Immature natural killer cell (primary cell): ENCODE results near the gene DPT. TPM values are rescaled to one million over a fixed set of nuclear protein-coding genes. Genes with fewer than 3 reads are reported as not detected.

Source experiments
- DNase-seq, 3 donors: peaks; one replicate each; pipeline ENCODE4 v3.0.0; 2022; ENCODE audit warnings: mixed read lengths in 1 of 3
- H3K27ac Mint-ChIP-seq, 6 donors: one replicate each; pipeline ENCODE4 v1.8.0; 2020; ENCODE audit warnings: mixed read lengths in 6 of 6, mild to moderate bottlenecking in 5 of 6, inconsistent platforms in 4 of 6, moderate library complexity in 3 of 6
- H3K27me3 Mint-ChIP-seq, 3 donors: one replicate each; pipeline ENCODE4 v1.8.0; 2020 to 2021; ENCODE audit warnings: low read depth in 3 of 3, mild to moderate bottlenecking in 3 of 3, mixed read lengths in 3 of 3, moderate library complexity in 3 of 3, inconsistent platforms in 1 of 3
- H3K36me3 Mint-ChIP-seq, 3 donors: one replicate each; pipeline ENCODE4 v1.8.0; 2020; ENCODE audit warnings: mixed read lengths in 3 of 3, inconsistent platforms in 2 of 3, mild to moderate bottlenecking in 2 of 3
- H3K4me1 Mint-ChIP-seq, 2 donors: one replicate each; pipeline ENCODE4 v1.8.0; 2020; ENCODE audit warnings: inconsistent platforms in 2 of 2, mild to moderate bottlenecking in 2 of 2, mixed read lengths in 2 of 2, moderate library complexity in 1 of 2
- H3K4me3 Mint-ChIP-seq, 5 donors: one replicate each; pipeline ENCODE4 v1.8.0; 2020; ENCODE audit warnings: mild to moderate bottlenecking in 5 of 5, mixed read lengths in 5 of 5, inconsistent platforms in 3 of 5, moderate library complexity in 3 of 5
- H3K9me3 Mint-ChIP-seq, 6 donors: one replicate each; pipeline ENCODE4 v1.8.0; 2020; ENCODE audit warnings: mild to moderate bottlenecking in 6 of 6, mixed read lengths in 6 of 6, inconsistent platforms in 4 of 6, moderate library complexity in 3 of 6
- polyA plus RNA-seq, 3 donors: library from polyadenylated mRNA; unstranded; fragments of 300-500 nt; fragmentation: Illumina TruSeq; gene quantifications; one replicate each; pipeline ENCODE4 v1.2.3, GENCODE V29; 2021

Gene DPT
- polyA plus RNA-seq, 3 donors from 2014 or later = not detected

DNA sequence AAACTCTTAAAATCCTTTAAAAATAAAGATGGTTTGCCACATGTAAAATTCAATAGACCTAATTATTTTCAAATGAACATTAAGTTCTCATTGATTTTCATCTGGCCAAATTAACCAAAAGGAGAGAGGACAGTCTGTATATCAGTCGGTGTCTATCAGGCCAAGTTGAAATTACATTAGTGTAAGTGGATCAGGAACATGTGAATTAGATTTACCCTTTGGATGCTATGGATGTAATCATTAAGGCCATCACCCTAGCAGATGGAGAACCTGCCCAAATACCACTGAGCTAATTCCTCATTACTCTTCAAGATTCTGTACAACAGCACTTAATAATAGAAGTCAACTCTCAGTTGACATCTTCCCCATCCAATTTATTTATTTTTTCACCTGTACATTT, 29.5 kb upstream of the DPT start:
- Mint-ChIP-seq H3K4me3 (no peak overlapping the region), H3K36me3 (no peaks in the 10 kb centered on the region), H3K4me1 (no peaks in the 10 kb centered on the region), H3K27ac (no peak overlapping the region), H3K27me3 (peaks cover 0 to 4% (median 1%) of the 10 kb centered on the region in 3 donors), H3K9me3 (no peaks in the 10 kb centered on the region)
- DNase-seq = no peak

- Mint-ChIP-seq H3K9me3 (no peaks in the 10 kb centered on the region), H3K27me3 (peaks cover 0 to 11% (median 3%) of the 10 kb centered on the region in 3 donors), H3K4me3 (no peak overlapping the region), H3K36me3 (no peaks in the 10 kb centered on the region), H3K27ac (no peak overlapping the region), H3K4me1 (peaks cover 4 to 11% of the 10 kb centered on the region in 2 donors)
- no peak for DNase-seq
Observed at GRCh38 chr1:168755800-168756418, 26.9 kb upstream of the DPT start.

- DNase-seq = no peak
- no peaks in the 10 kb centered on the region for H3K9me3 Mint-ChIP-seq
- no peaks in the 10 kb centered on the region for H3K36me3 Mint-ChIP-seq
- H3K4me3 Mint-ChIP-seq = no peak overlapping the region
- peaks cover 0 to 13% (median 4%) of the 10 kb centered on the region in 3 donors for H3K27me3 Mint-ChIP-seq
- H3K27ac Mint-ChIP-seq = no peak overlapping the region
- peaks cover 4 to 11% of the 10 kb centered on the region in 2 donors for H3K4me1 Mint-ChIP-seq
Observed at GRCh38 chr1:168752171-168752832, 23.3 kb upstream of the DPT start.

GRCh38 chr1:168751195-168751650, 22.2 kb upstream of the DPT start:
- no peak for DNase-seq
- H3K4me1 Mint-ChIP-seq = peaks cover 4 to 11% of the 10 kb centered on the region in 2 donors

DNA sequence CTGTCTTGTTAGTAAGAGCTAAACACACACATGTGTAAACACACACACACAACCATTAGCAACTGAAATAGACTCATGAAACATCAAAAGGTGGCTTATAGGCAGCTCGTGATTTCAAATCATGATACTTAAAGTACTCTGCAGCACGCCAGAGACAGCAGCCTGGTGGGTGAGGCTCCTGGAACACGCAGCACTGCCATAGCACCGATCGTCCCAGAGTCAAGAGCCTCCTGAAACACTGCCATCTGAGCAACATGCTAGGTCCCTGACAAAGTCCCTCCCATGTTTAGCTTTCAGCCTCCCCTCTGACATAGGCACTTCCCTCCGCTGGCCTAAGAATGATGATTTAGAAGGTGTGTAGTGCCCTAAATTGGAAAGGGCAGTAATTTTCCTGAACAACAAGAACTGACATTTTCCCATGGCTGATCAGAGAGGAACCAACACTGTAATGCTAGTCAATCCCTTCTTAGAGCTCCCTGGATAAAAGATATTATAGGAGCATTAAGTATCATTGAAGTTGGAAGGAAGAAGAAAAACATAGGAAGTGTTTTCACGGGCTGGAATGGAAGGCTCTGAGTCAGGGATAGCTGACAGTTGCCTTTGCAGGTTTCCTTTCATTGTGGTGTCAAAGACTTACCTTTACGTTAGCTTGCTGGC, 14.1 kb upstream of the DPT start:
- Mint-ChIP-seq H3K27me3 (peaks cover 0 to 3% (median 0%) of the 10 kb centered on the region in 3 donors), H3K36me3 (no peaks in the 10 kb centered on the region), H3K4me3 (no peak overlapping the region), H3K4me1 (no peaks in the 10 kb centered on the region), H3K9me3 (no peaks in the 10 kb centered on the region), H3K27ac (no peak overlapping the region)
- DNase-seq = no peak

More at GRCh38 chr1:168751195-168751650, 22.2 kb upstream of the DPT start:
- Mint-ChIP-seq H3K27me3 (peaks cover 0 to 16% (median 4%) of the 10 kb centered on the region in 3 donors), H3K4me3 (no peak overlapping the region), H3K36me3 (no peaks in the 10 kb centered on the region), H3K9me3 (no peaks in the 10 kb centered on the region), H3K27ac (no peak overlapping the region)

DNA sequence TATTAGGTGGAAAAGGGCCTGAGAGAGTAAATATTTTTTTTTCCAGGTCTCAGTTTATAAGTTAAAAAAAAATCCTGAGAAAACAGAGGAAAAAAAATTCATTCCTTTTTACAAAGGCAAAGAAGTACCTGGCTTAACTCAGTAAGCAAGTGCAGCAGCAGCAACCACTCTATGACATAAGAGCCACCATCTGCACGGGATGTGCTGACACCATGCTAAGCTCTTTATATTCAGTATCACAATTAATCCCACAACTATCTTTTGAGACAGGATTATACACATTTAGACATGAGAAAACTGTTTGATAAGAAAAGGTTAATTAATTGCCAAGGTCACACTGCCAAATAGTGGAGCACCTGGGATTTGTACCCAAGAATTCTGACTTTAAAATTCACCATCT, 13.4 kb upstream of the DPT start:
- Mint-ChIP-seq H3K4me3 (no peak overlapping the region), H3K36me3 (no peaks in the 10 kb centered on the region), H3K27ac (no peak overlapping the region), H3K9me3 (no peaks in the 10 kb centered on the region), H3K4me1 (no peaks in the 10 kb centered on the region), H3K27me3 (peaks cover 0 to 3% (median 0%) of the 10 kb centered on the region in 3 donors)
- no peak for DNase-seq

- Mint-ChIP-seq H3K9me3 (no peaks in the 10 kb centered on the region), H3K4me1 (no peaks in the 10 kb centered on the region), H3K27ac (no peak overlapping the region), H3K36me3 (no peaks in the 10 kb centered on the region), H3K27me3 (no peaks in the 10 kb centered on the region), H3K4me3 (no peak overlapping the region)
- DNase-seq = no peak
Observed at GRCh38 chr1:168739908-168740307, 10.9 kb upstream of the DPT start.

DNA sequence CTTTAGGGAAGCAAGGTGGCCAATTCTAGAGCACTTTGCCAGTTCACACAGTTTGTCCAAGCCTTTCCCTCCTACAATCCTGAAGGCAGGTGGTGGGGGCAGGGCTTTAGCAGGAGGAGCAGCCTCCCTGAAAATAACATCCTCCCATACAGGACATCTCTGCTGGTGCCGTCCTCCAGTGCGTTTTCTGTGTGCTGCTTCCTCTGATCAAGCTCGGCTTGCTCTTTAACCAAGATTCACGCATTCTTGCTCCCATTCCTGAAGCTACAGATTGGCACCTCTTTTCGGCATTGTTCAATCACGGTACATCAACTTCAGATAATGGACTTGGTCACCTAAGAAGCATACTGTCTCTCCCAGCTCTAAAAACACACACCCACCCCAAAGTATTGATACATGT, 7.5 kb upstream of the DPT start:
- peaks cover 0 to 2% (median 1%) of the 10 kb centered on the region in 3 donors for H3K27me3 Mint-ChIP-seq
- H3K4me3 Mint-ChIP-seq = no peak overlapping the region
- H3K36me3 Mint-ChIP-seq = no peaks in the 10 kb centered on the region
- no peaks in the 10 kb centered on the region for H3K9me3 Mint-ChIP-seq
- no peak for DNase-seq
- no peak overlapping the region for H3K27ac Mint-ChIP-seq
- H3K4me1 Mint-ChIP-seq = no peaks in the 10 kb centered on the region

GRCh38 chr1:168735974-168736373, 7.0 kb upstream of the DPT start:
- Mint-ChIP-seq H3K4me3 (no peak overlapping the region), H3K9me3 (no peaks in the 10 kb centered on the region), H3K27me3 (peaks cover 0 to 3% (median 2%) of the 10 kb centered on the region in 3 donors)

DNA sequence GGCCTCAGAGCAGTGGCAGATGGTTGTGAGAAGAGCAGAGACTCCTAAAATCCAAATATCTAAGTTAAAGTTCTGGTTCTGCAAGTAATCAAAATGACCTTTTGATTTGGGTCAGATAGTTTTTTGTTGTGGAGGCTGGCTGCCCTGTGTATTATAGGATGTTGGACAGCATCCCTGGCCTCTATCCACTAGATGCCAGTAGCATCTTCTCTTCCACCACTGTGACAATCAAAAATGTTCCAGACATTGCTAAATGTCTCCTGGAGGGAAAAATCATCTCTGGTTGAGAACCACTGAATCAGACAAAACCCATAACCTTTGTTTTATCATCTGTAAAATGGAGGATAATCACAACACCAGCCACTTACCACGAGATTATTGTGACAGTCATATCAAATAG, 5.9 kb upstream of the DPT start:
- Mint-ChIP-seq H3K27me3 (peaks cover 2 to 3% (median 2%) of the 10 kb centered on the region in 3 donors), H3K9me3 (no peaks in the 10 kb centered on the region), H3K4me1 (no peaks in the 10 kb centered on the region), H3K36me3 (no peaks in the 10 kb centered on the region), H3K4me3 (no peak overlapping the region), H3K27ac (no peak overlapping the region)
- DNase-seq = no peak

More at GRCh38 chr1:168735974-168736373, 7.0 kb upstream of the DPT start:
- DNase-seq = no peak
- H3K27ac Mint-ChIP-seq = no peak overlapping the region
- H3K36me3 Mint-ChIP-seq = no peaks in the 10 kb centered on the region
- no peaks in the 10 kb centered on the region for H3K4me1 Mint-ChIP-seq

DNA sequence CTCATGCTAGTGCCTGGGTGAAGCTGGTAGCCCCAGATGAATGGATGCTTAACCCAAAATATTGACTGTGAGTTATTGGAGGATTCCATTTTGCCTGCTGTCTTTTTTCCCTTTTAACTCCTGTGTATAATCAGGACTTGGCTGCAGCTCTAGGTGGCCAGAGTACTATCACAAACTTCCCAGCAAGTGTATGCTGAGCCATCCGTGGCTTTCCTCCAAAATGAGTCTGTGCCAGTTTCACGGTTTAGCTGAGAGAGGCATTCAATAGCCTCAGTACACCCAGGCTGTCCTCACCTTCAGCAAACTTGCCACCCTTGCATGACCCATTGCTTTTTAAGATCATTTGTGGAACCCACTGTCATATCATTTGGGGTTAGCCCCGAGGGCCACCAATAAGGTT, 5.3 kb upstream of the DPT start:
- Mint-ChIP-seq H3K27me3 (peaks cover 2 to 3% (median 3%) of the 10 kb centered on the region in 3 donors), H3K36me3 (no peaks in the 10 kb centered on the region)
- no peak for DNase-seq

GRCh38 chr1:168733241-168733640, 4.2 kb upstream of the DPT start:
- no peaks in the 10 kb centered on the region for H3K4me1 Mint-ChIP-seq
- no peak overlapping the region for H3K4me3 Mint-ChIP-seq
- H3K27me3 Mint-ChIP-seq = peaks cover 2 to 3% (median 3%) of the 10 kb centered on the region in 3 donors
- no peak overlapping the region for H3K27ac Mint-ChIP-seq
- H3K36me3 Mint-ChIP-seq = no peaks in the 10 kb centered on the region
- H3K9me3 Mint-ChIP-seq = no peaks in the 10 kb centered on the region
- DNase-seq = no peak

More for the DNA sequence above, 5.3 kb upstream of the DPT start:
- Mint-ChIP-seq H3K4me3 (no peak overlapping the region), H3K27ac (no peak overlapping the region), H3K4me1 (no peaks in the 10 kb centered on the region), H3K9me3 (no peaks in the 10 kb centered on the region)

DNA sequence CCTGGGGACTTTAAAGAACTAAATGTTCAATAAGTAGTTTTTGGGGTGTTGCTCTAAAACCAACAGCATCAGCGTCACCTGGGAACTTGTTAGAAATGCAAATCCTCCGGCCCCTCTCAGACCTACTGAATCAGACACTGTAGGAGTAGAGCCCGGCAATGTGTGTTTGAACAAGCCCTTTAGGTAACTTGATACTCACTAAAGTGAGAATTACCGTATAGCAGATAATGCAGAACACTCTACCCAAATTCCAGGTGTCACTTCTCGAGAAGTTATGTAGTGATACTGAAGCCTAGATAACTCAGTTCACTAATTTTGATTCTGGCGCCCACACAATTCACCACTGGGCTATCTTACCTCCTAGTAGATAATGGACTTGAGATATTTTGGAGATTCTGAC, 3.7 kb upstream of the DPT start:
- no peak for DNase-seq
- Mint-ChIP-seq H3K4me3 (no peak overlapping the region), H3K36me3 (no peaks in the 10 kb centered on the region), H3K27ac (no peak overlapping the region), H3K4me1 (no peaks in the 10 kb centered on the region), H3K27me3 (peaks cover 2 to 6% (median 3%) of the 10 kb centered on the region in 3 donors), H3K9me3 (no peaks in the 10 kb centered on the region)

DNA sequence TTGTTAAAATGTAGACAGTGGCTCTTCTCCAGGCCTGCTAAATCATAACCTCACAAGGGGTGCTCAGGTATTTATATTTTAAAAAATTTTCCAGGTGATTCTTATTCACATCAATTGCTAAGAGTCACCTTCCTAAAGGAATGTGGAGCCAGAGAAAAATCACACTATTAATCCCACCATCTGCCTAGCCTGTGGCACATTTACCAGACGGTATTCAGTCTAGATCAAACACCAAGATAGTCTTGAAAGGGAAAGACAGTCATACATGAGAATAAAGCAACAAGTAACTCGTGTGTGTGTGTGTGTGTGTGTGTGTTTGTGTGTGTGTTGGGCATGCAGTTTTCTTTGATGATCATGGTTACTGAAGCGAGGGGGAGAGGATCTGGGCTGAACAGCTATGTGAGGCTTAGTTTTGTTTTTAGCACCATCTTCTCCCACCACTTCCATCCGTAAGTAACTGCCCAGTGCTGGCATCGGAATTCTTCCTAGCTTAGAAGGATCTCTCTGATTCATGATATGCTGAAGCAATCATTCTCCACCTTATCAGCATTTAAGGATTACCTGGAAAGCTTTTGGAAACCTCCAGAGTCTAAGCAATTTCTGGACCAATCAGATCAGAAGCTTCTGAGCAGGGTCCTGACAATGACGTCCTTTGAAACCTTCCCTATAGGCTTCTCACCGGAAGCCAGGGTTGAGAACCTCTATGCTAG, 2.4 kb upstream of the DPT start:
- peaks cover 2 to 8% (median 3%) of the 10 kb centered on the region in 3 donors for H3K27me3 Mint-ChIP-seq
- H3K36me3 Mint-ChIP-seq = no peaks in the 10 kb centered on the region
- H3K4me1 Mint-ChIP-seq = no peaks in the 10 kb centered on the region
- H3K4me3 Mint-ChIP-seq = no peak overlapping the region
- no peak for DNase-seq
- H3K27ac Mint-ChIP-seq = no peak overlapping the region
- H3K9me3 Mint-ChIP-seq = no peaks in the 10 kb centered on the region
